Muscle layer of duodenum (tissue), 2 donors: ENCODE data around the gene TSHR.

Experiments used
- H3K27ac ChIP-seq: one replicate; pipeline ENCODE4 v1.7.0; 2013; ENCODE audit warnings: mild to moderate bottlenecking, low read length
- H3K27me3 ChIP-seq: one replicate; pipeline ENCODE4 v1.7.0; 2013; ENCODE audit warnings: low read depth, mild to moderate bottlenecking, control low read depth, low read length
- H3K36me3 ChIP-seq, 2 donors: one replicate each; pipeline ENCODE4 v1.7.0; 2013; ENCODE audit warnings: low read length in 2 of 2, control low read depth in 1 of 2, mild to moderate bottlenecking in 1 of 2; ENCODE audit not compliant: insufficient read depth in 2 of 2, control insufficient read depth in 1 of 2
- H3K4me1 ChIP-seq, 2 donors: one replicate each; pipeline ENCODE4 v1.7.0; 2013; ENCODE audit warnings: low read length in 2 of 2, mild to moderate bottlenecking in 2 of 2, control low read depth in 1 of 2, moderate library complexity in 1 of 2; ENCODE audit not compliant: insufficient read depth in 2 of 2, control insufficient read depth in 1 of 2
- H3K4me3 ChIP-seq, 2 donors: one replicate each; pipeline ENCODE4 v1.7.0; 2013; ENCODE audit warnings: low read length in 2 of 2, low read depth in 1 of 2, mild to moderate bottlenecking in 1 of 2
- H3K9me3 ChIP-seq, 2 donors: one replicate each; pipeline ENCODE4 v1.7.0; 2013; ENCODE audit warnings: low read length in 2 of 2, control low read depth in 1 of 2, mild to moderate bottlenecking in 1 of 2; ENCODE audit not compliant: control insufficient read depth in 1 of 2
- donor health status: healthy.

TSHR gene

GRCh38 chr14:81144824-81145603, 189.6 kb downstream of the TSHR start:
- no peaks in the 10 kb centered on the region for H3K36me3 ChIP-seq
- no peak overlapping the region for H3K27ac ChIP-seq
- no peaks in the 10 kb centered on the region for H3K27me3 ChIP-seq
- no peaks in the 10 kb centered on the region for H3K9me3 ChIP-seq
- no peak overlapping the region for H3K4me3 ChIP-seq
- H3K4me1 ChIP-seq: peaks cover 0 to 6% of the 10 kb centered on the region in 2 donors

GRCh38 chr14:81147140-81147897, 191.9 kb downstream of the TSHR start:
- Histone ChIP-seq H3K4me1 (peaks cover 0 to 6% of the 10 kb centered on the region in 2 donors), H3K27me3 (no peaks in the 10 kb centered on the region), H3K9me3 (no peaks in the 10 kb centered on the region), H3K36me3 (no peaks in the 10 kb centered on the region), H3K27ac (no peak overlapping the region), H3K4me3 (no peak overlapping the region)

GRCh38 chr14:81148635-81149034, 193.2 kb downstream of the TSHR start:
- Histone ChIP-seq H3K27ac (no peak overlapping the region), H3K27me3 (no peaks in the 10 kb centered on the region), H3K9me3 (no peaks in the 10 kb centered on the region), H3K4me1 (peaks cover 0 to 6% of the 10 kb centered on the region in 2 donors), H3K4me3 (no peak overlapping the region), H3K36me3 (no peaks in the 10 kb centered on the region)

GRCh38 chr14:81153187-81153586, 197.8 kb downstream of the TSHR start:
- no peaks in the 10 kb centered on the region for H3K4me1 ChIP-seq
- no peak overlapping the region for H3K4me3 ChIP-seq
- H3K27ac ChIP-seq: no peak overlapping the region
- no peaks in the 10 kb centered on the region for H3K9me3 ChIP-seq
- H3K27me3 ChIP-seq: no peaks in the 10 kb centered on the region
- H3K36me3 ChIP-seq: no peaks in the 10 kb centered on the region

GRCh38 chr14:81157431-81157830, 202.0 kb downstream of the TSHR start:
- H3K9me3 ChIP-seq: no peaks in the 10 kb centered on the region
- H3K4me1 ChIP-seq: no peaks in the 10 kb centered on the region
- H3K27me3 ChIP-seq: no peaks in the 10 kb centered on the region
- no peak overlapping the region for H3K27ac ChIP-seq
- no peaks in the 10 kb centered on the region for H3K36me3 ChIP-seq
- no peak overlapping the region for H3K4me3 ChIP-seq

- Histone ChIP-seq H3K4me3 (no peak overlapping the region), H3K27me3 (no peaks in the 10 kb centered on the region), H3K36me3 (no peaks in the 10 kb centered on the region), H3K9me3 (no peaks in the 10 kb centered on the region), H3K4me1 (no peaks in the 10 kb centered on the region), H3K27ac (no peak overlapping the region)
Observed at GRCh38 chr14:81161088-81161487, 205.7 kb downstream of the TSHR start.

- Histone ChIP-seq H3K4me1 (no peaks in the 10 kb centered on the region), H3K36me3 (no peaks in the 10 kb centered on the region), H3K27ac (no peak overlapping the region), H3K4me3 (no peak overlapping the region), H3K9me3 (no peaks in the 10 kb centered on the region), H3K27me3 (no peaks in the 10 kb centered on the region)
Observed at GRCh38 chr14:81161749-81162148, 206.3 kb downstream of the TSHR start.

GRCh38 chr14:81162941-81163340, 207.5 kb downstream of the TSHR start:
- Histone ChIP-seq H3K36me3 (no peaks in the 10 kb centered on the region), H3K4me3 (no peak overlapping the region), H3K27ac (no peak overlapping the region), H3K4me1 (no peaks in the 10 kb centered on the region), H3K27me3 (no peaks in the 10 kb centered on the region), H3K9me3 (no peaks in the 10 kb centered on the region)

GRCh38 chr14:81164167-81164774, 208.8 kb downstream of the TSHR start:
- Histone ChIP-seq H3K9me3 (no peaks in the 10 kb centered on the region), H3K27me3 (no peaks in the 10 kb centered on the region), H3K4me1 (peaks cover 0 to 2% of the 10 kb centered on the region in 2 donors), H3K36me3 (no peaks in the 10 kb centered on the region), H3K27ac (no peak overlapping the region), H3K4me3 (no peak overlapping the region)

- H3K4me1 ChIP-seq: peaks cover 0 to 8% of the 10 kb centered on the region in 2 donors
- no peaks in the 10 kb centered on the region for H3K9me3 ChIP-seq
- H3K36me3 ChIP-seq: no peaks in the 10 kb centered on the region
- H3K27me3 ChIP-seq: no peaks in the 10 kb centered on the region
- no peak overlapping the region for H3K27ac ChIP-seq
- H3K4me3 ChIP-seq: no peak overlapping the region
Observed at GRCh38 chr14:81165188-81165587, 209.8 kb downstream of the TSHR start.

- H3K4me3 ChIP-seq: no peak overlapping the region
- no peaks in the 10 kb centered on the region for H3K36me3 ChIP-seq
- peaks cover 0 to 12% of the 10 kb centered on the region in 2 donors for H3K4me1 ChIP-seq
- no peaks in the 10 kb centered on the region for H3K27me3 ChIP-seq
- H3K27ac ChIP-seq: no peak overlapping the region
- no peaks in the 10 kb centered on the region for H3K9me3 ChIP-seq
Observed at GRCh38 chr14:81166121-81166520, 210.7 kb downstream of the TSHR start.
